B cell (primary cell): ENCODE data around the gene WNK2. TPM values are rescaled to one million over a fixed set of nuclear protein-coding genes. Genes with fewer than 3 reads are reported as not detected.

Experiments
- ATAC-seq: fragments of 200-7000 bp; cut with Tn5 transposase; one replicate; pipeline ENCODE4 v1.10.0; 2021; ENCODE audit warnings: low read depth, mild to moderate bottlenecking, moderate number of reproducible peaks, moderate library complexity
- CTCF ChIA-PET: fragments of 350-600 bp; sonication (Branson Sonifier 250); formaldehyde crosslinking; loops from one replicate; lab custom pipeline; 2021; ENCODE audit warnings: antibody characterized with exemption, inconsistent platforms; lab: Charles Lee
- POLR2A ChIA-PET: fragments of 350-600 bp; sonication (Branson Sonifier 250); formaldehyde crosslinking; loops from one replicate; lab custom pipeline; 2021; ENCODE audit warnings: antibody characterized with exemption; lab: Charles Lee
- DNase-seq: peaks from one replicate; pipeline ENCODE4 v3.0.0; 2013
- H2AFZ ChIP-seq: 2 replicates; pipeline ENCODE4 v1.6.1; 2012; ENCODE audit warnings: mild to moderate bottlenecking, low read depth, low read length; ENCODE audit not compliant: insufficient read depth, poor library complexity, severe bottlenecking
- H3K27ac ChIP-seq, 2 donors: 1 replicate in 1 of 2; 2 replicates in 1 of 2; pipeline ENCODE4 v1.5.1; 2012 to 2013; ENCODE audit warnings: low read length in 2 of 2, mild to moderate bottlenecking in 2 of 2, moderate library complexity in 1 of 2
- H3K27me3 ChIP-seq, 4 experiments: fragments of 200-600 bp in 1 of 4; sonication (generic) in 1 of 4; replicated peaks in 1 of 4; 1 replicate in 2 of 4; 2 replicates in 2 of 4; pipeline versions ENCODE4 v1.6.1 to v1.7.0; 2013 to 2016; ENCODE audit warnings: low read length in 3 of 4, mild to moderate bottlenecking in 2 of 4, mixed read lengths in 1 of 4, moderate library complexity in 1 of 4; ENCODE audit not compliant: insufficient read depth in 4 of 4, control insufficient read depth in 3 of 4; ENCODE audit errors: control extremely low read depth in 1 of 4
- H3K36me3 ChIP-seq, 2 experiments: replicated peaks in 1 of 2; 1 replicate in 1 of 2; 2 replicates in 1 of 2; pipeline versions ENCODE4 v1.6.1 to v1.7.1; 2013; ENCODE audit warnings: low read length in 1 of 2; ENCODE audit not compliant: insufficient read depth in 2 of 2, control insufficient read depth in 1 of 2; ENCODE audit errors: control extremely low read depth in 1 of 2, extremely low read depth in 1 of 2
- H3K4me1 ChIP-seq, 2 donors: fragments of 200-600 bp in 1 of 2; sonication (generic) in 1 of 2; 1 replicate in 1 of 2; 2 replicates in 1 of 2; pipeline versions ENCODE4 v1.5.1 to v1.6.1; 2013 to 2017; ENCODE audit warnings: low read length in 2 of 2; ENCODE audit not compliant: control insufficient read depth in 2 of 2, insufficient read depth in 2 of 2
- H3K4me2 ChIP-seq: replicated peaks from 2 replicates; pipeline ENCODE3; 2012; ENCODE audit warnings: mild to moderate bottlenecking, low read depth, low read length; ENCODE audit not compliant: poor library complexity, severe bottlenecking
- H3K4me3 ChIP-seq, 5 experiments: fragments of 200-600 bp in 1 of 5; sonication (generic) in 1 of 5; 1 replicate in 3 of 5; 2 replicates in 2 of 5; pipeline versions ENCODE4 v1.5.1 to v1.7.0; 2011 to 2016; ENCODE audit warnings: low read length in 4 of 5, mild to moderate bottlenecking in 4 of 5, low read depth in 2 of 5, control low read depth in 1 of 5, moderate library complexity in 1 of 5; ENCODE audit not compliant: insufficient read depth in 1 of 5; ENCODE audit errors: control extremely low read depth in 1 of 5, extremely low read depth in 1 of 5
- H3K79me2 ChIP-seq: fragments of 200-600 bp; sonication (generic); one replicate; pipeline ENCODE4 v1.6.0; 2016; ENCODE audit warnings: low read length; ENCODE audit not compliant: control insufficient read depth, insufficient read depth
- H3K9ac ChIP-seq: fragments of 200-600 bp; sonication (generic); 2 replicates; pipeline ENCODE4 v1.6.1; 2017; ENCODE audit warnings: mild to moderate bottlenecking, low read length, moderate library complexity
- H3K9me3 ChIP-seq, 3 donors: one replicate each; pipeline versions ENCODE4 v1.6.1 to v1.7.1; 2013; ENCODE audit warnings: low read length in 2 of 3; ENCODE audit not compliant: control insufficient read depth in 2 of 3, insufficient read depth in 1 of 3; ENCODE audit errors: control extremely low read depth in 1 of 3
- H4K20me1 ChIP-seq: 2 replicates; pipeline ENCODE4 v1.6.0; 2012; ENCODE audit warnings: mild to moderate bottlenecking, low read length; ENCODE audit not compliant: insufficient read depth, control insufficient read depth, poor library complexity, severe bottlenecking
- H3K27ac Mint-ChIP-seq: one replicate; pipeline ENCODE4 v1.8.0; 2021; ENCODE audit warnings: mixed read lengths
- H3K27me3 Mint-ChIP-seq: one replicate; pipeline ENCODE4 v1.8.0; 2021; ENCODE audit warnings: mixed read lengths
- H3K4me1 Mint-ChIP-seq: one replicate; pipeline ENCODE4 v1.8.0; 2021; ENCODE audit warnings: mixed read lengths
- H3K4me3 Mint-ChIP-seq: one replicate; pipeline ENCODE4 v1.8.0; 2021; ENCODE audit warnings: mixed read lengths
- H3K9me3 Mint-ChIP-seq: one replicate; pipeline ENCODE4 v1.8.0; 2022; ENCODE audit warnings: mixed read lengths; ENCODE audit not compliant: insufficient read depth
- CTCF ChIP-seq: fragments of 200-600 bp; IDR thresholded peaks from one replicate; pipeline ENCODE4 v1.8.0; 2022; ENCODE audit warnings: antibody characterized with exemption, mild to moderate bottlenecking
- EZH2 ChIP-seq: IDR thresholded peaks from 2 replicates; pipeline ENCODE4 v1.6.1; 2012; ENCODE audit warnings: borderline replicate concordance, low read depth, mild to moderate bottlenecking, moderate library complexity, low read length; ENCODE audit not compliant: insufficient read depth, poor library complexity, severe bottlenecking
- WGBS: methylation state at CpG from one replicate; pipeline ENCODE4 v1.1.5; 2013; ENCODE audit warnings: missing lambda C conversion rate; ENCODE audit not compliant: insufficient coverage; 5-methylcytosine and 5-hydroxymethylcytosine counted together
- intact Hi-C: fragments of 100-400 bp; cut with micrococcal nuclease; formaldehyde crosslinking; loops from one replicate; pipeline ENCODE4 v1.10.0; 2022
- polyA plus RNA-seq: library from polyadenylated mRNA; depleted of rRNA; stranded (reverse); fragments of >200 nt; gene quantifications from 2 replicates; pipeline ENCODE4 v1.2.3, GENCODE V29; 2012
- total RNA-seq, 2 donors: library from RNA; stranded (reverse); fragments of 120-200 nt in 1 of 2; gene quantifications; 1 replicate in 1 of 2; 2 replicates in 1 of 2; pipeline versions ENCODE4 v1.2.3 to v1.2.4, GENCODE V29; 2013 to 2022

Gene WNK2
- total and polyA plus RNA-seq, 2 donors (not counting 1 experiment from before 2014, with no cell fraction given) = 0.49 TPM; not detected in 1

- peaks cover 3% of the 10 kb centered on the region for H3K4me1 Mint-ChIP-seq
- no peak overlapping the region for H3K4me3 ChIP-seq
- H3K36me3 ChIP-seq = no peaks in the 10 kb centered on the region
- POLR2A ChIA-PET = no interaction called here
- H3K27ac ChIP-seq = no peak overlapping the region
- H3K9me3 ChIP-seq = peaks cover 0 to 4% (median 0%) of the 10 kb centered on the region in 3 donors
- H3K4me2 ChIP-seq = no peak overlapping the region
- TF ChIP-seq CTCF (no peak), EZH2 (no peak)
- H3K27ac Mint-ChIP-seq = no peak overlapping the region
- no peak overlapping the region for H3K4me3 Mint-ChIP-seq
- H4K20me1 ChIP-seq = no peaks in the 10 kb centered on the region
- intact Hi-C loops = no loop called here
- no peaks in the 10 kb centered on the region for H3K79me2 ChIP-seq
- CTCF ChIA-PET = no interaction called here
- H2AFZ ChIP-seq = no peak overlapping the region
- no peak for DNase-seq
- H3K27me3 Mint-ChIP-seq = no peaks in the 10 kb centered on the region
- no peak overlapping the region for H3K9ac ChIP-seq
- WGBS = no CpG with 5 or more reads among the region's 1 CpG
- peaks cover 2% of the 10 kb centered on the region for H3K9me3 Mint-ChIP-seq
- H3K4me1 ChIP-seq = peaks cover 1 to 2% of the 10 kb centered on the region in 2 donors
- no peak for ATAC-seq
- H3K27me3 ChIP-seq = no peaks in the 10 kb centered on the region
Observed at GRCh38 chr9:93149361-93149760, 34.6 kb upstream of the WNK2 start.

GRCh38 chr9:93151097-93151784 is 32.7 kb upstream of the WNK2 start:
- Mint-ChIP-seq H3K9me3 (peaks cover 2% of the 10 kb centered on the region), H3K4me1 (no peaks in the 10 kb centered on the region), H3K27ac (no peak overlapping the region), H3K4me3 (no peak overlapping the region), H3K27me3 (no peaks in the 10 kb centered on the region)
- no peaks in the 10 kb centered on the region for H3K36me3 ChIP-seq
- H3K79me2 ChIP-seq = no peaks in the 10 kb centered on the region
- WGBS = 96% methylated on average over 9 of the region's 10 CpGs
- TF ChIP-seq CTCF = no peak
- no peaks in the 10 kb centered on the region for H3K4me1 ChIP-seq
- CTCF ChIA-PET = interaction anchor here (1.3 kb wide), 1 partner anchor 31 kb away, joined by 3 read pairs; no protein-coding TSS in a partner anchor
- H3K4me3 ChIP-seq = no peak overlapping the region
- no peak overlapping the region for H3K9ac ChIP-seq
- H3K9me3 ChIP-seq = peaks cover 0 to 4% (median 0%) of the 10 kb centered on the region in 3 donors
- DNase-seq = no peak
- H3K4me2 ChIP-seq = no peak overlapping the region
- no peaks in the 10 kb centered on the region for H3K27me3 ChIP-seq
- POLR2A ChIA-PET = no interaction called here
- H3K27ac ChIP-seq = no peak overlapping the region
- no peak overlapping the region for H2AFZ ChIP-seq
- no peaks in the 10 kb centered on the region for H4K20me1 ChIP-seq
- ATAC-seq = no peak
- intact Hi-C loops = no loop called here
